ENCODE results near the gene ZNF610. TPM values are rescaled to one million over a fixed set of nuclear protein-coding genes. Genes with fewer than 3 reads are reported as not detected.

The ZNF610 gene
- total RNA-seq, 1 experiment from 2014 or later, result not detected

DNA sequence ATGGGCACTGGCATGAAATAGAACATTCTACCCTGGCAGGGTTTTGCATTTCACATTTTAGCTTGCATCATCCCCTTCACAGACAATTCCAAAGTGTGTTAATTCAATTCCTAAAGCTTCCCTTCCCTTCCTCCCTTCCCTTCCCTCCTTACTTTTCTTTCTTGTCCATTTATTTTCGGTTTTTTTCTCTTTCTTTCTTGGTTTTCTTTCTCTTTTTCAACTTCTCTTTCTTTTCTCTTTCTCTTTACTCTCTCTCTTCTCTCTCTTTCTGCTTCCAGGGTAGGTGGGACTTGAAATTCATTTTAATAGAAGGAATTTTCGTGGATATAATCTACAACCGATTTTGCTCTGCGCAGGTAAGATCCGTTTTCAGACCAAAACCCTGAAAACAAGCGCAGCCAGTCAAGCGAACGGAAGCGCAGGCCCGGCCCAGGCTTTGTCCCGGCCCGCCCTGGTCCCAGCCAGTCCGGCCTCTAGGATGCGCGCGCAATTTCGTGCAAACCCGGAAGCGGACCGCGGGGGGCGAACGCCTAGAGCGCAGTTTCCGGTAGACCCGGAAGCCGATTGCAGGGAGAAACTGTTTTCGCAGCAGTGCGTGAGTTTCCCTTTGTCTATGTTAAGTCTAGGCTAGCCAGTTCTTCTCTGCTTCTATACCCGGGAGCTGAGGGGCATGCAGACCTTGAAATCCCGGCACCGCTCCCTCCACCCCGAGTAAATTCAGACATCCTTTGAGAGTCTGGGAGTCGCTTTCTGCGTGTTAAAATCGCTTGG lies 61.5 kb downstream of the ZNF610 start, which contains the start of gene ZNF528:
ZNF528 (plus strand) TSS at position 540 of the 771 bp plus-strand sequence. CDS start 4,165 bp downstream, outside the sequence.
- TF ChIP-seq, protein P1, sequence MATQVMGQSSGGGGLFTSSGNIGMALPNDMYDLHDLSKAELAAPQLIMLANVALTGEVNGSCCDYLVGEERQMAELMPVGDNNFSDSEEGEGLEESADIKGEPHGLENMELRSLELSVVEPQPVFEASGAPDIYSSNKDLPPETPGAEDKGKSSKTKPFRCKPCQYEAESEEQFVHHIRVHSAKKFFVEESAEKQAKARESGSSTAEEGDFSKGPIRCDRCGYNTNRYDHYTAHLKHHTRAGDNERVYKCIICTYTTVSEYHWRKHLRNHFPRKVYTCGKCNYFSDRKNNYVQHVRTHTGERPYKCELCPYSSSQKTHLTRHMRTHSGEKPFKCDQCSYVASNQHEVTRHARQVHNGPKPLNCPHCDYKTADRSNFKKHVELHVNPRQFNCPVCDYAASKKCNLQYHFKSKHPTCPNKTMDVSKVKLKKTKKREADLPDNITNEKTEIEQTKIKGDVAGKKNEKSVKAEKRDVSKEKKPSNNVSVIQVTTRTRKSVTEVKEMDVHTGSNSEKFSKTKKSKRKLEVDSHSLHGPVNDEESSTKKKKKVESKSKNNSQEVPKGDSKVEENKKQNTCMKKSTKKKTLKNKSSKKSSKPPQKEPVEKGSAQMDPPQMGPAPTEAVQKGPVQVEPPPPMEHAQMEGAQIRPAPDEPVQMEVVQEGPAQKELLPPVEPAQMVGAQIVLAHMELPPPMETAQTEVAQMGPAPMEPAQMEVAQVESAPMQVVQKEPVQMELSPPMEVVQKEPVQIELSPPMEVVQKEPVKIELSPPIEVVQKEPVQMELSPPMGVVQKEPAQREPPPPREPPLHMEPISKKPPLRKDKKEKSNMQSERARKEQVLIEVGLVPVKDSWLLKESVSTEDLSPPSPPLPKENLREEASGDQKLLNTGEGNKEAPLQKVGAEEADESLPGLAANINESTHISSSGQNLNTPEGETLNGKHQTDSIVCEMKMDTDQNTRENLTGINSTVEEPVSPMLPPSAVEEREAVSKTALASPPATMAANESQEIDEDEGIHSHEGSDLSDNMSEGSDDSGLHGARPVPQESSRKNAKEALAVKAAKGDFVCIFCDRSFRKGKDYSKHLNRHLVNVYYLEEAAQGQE (IDR thresholded peaks at IDR 0.05; ENCODE audit: insufficient read depth in 1 of 2, low read depth in 2 of 2, low read length in 1 of 2), result no peak
- TF ChIP-seq SIN3A (IDR thresholded peaks at IDR 0.05; ENCODE audit: borderline replicate concordance, insufficient read depth, low read depth, low read length) (0 out of 2 replicates have a peak, but pooled peaks have one; percentile 50), POLR2AphosphoS5 (IDR thresholded peaks at IDR 0.05; ENCODE audit: low read depth, low read length) (no peak)
- TF ChIP-seq, protein P2, sequence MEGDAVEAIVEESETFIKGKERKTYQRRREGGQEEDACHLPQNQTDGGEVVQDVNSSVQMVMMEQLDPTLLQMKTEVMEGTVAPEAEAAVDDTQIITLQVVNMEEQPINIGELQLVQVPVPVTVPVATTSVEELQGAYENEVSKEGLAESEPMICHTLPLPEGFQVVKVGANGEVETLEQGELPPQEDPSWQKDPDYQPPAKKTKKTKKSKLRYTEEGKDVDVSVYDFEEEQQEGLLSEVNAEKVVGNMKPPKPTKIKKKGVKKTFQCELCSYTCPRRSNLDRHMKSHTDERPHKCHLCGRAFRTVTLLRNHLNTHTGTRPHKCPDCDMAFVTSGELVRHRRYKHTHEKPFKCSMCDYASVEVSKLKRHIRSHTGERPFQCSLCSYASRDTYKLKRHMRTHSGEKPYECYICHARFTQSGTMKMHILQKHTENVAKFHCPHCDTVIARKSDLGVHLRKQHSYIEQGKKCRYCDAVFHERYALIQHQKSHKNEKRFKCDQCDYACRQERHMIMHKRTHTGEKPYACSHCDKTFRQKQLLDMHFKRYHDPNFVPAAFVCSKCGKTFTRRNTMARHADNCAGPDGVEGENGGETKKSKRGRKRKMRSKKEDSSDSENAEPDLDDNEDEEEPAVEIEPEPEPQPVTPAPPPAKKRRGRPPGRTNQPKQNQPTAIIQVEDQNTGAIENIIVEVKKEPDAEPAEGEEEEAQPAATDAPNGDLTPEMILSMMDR (IDR thresholded peaks at IDR 0.05), result no peak
- peak; percentile 100 for ATAC-seq
- H3K4me1 ChIP-seq (ENCODE audit: control insufficient read depth, insufficient read depth, low read length), result no peaks in the 10 kb centered on the region
- in situ Hi-C loops (cut with HindIII; ENCODE audit: low pct_unique_long_range_greater_than_20kb, low sequenced_read_pairs), result no loop called here
- peak; percentile 22 for DNase-seq (ENCODE audit: low read depth, low spot score)
- intact Hi-C loops (cut with micrococcal nuclease; ENCODE audit: unreplicated experiment), result no loop called here
- H3K36me3 ChIP-seq (ENCODE audit: control insufficient read depth, insufficient read depth, low read length), result no peaks in the 10 kb centered on the region
- ChIA-PET CTCF (no interaction called here), POLR2A (no interaction called here)
- H3K9me3 ChIP-seq (ENCODE audit: control insufficient read depth, insufficient read depth, low read depth, low read length), result peaks cover 11% of the 10 kb centered on the region; the same call in 1 of the 2 replicates
- TSS peak; percentile 92 for BruUV-seq (replicated peaks)
- H3K27ac ChIP-seq (ENCODE audit: low read length), result peak within 1 kb of the TSS; percentile 85
- no peaks in the 10 kb centered on the region for H3K27me3 ChIP-seq (ENCODE audit: control insufficient read depth, insufficient read depth, low read length)
- H3K4me3 ChIP-seq (ENCODE audit: low read depth in 2 of 2, low read length in 2 of 2), result peak within 1 kb of the TSS; percentile 63 to 82

DNA sequence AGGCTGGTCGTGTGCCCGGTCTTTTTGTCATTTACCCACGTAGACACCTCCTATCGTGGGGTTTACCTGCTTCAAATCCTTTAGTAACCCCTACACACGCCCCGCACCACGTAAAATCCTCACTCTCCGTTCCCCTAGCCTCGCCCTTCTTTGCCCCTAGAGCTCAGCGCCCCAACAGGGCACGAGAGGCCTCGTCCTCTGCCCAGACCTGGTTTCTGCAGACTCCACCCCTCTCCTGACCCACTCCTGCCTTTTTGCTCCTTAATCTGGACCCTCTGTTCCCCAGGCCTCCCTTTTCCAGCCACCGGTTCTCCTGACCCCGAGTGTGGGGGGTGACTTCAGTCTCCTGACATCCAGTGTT lies 62.0 kb downstream of the ZNF610 start:
- ATAC-seq (peak; percentile 65), DNase-seq (ENCODE audit: low read depth, low spot score) (no peak)
- in situ Hi-C loops (cut with HindIII; ENCODE audit: low pct_unique_long_range_greater_than_20kb, low sequenced_read_pairs), result no loop called here
- ChIA-PET POLR2A (no interaction called here), CTCF (no interaction called here)
- TF ChIP-seq, protein P1 (IDR thresholded peaks at IDR 0.05; ENCODE audit: insufficient read depth in 1 of 2, low read depth in 2 of 2, low read length in 1 of 2), result no peak
- TF ChIP-seq POLR2AphosphoS5 (IDR thresholded peaks at IDR 0.05; ENCODE audit: low read depth, low read length) (no peak), TCF7L2 (IDR thresholded peaks at IDR 0.05; ENCODE audit: low read depth, low read length) (no peak), SIN3A (IDR thresholded peaks at IDR 0.05; ENCODE audit: borderline replicate concordance, insufficient read depth, low read depth, low read length) (no peak)
- TF ChIP-seq, protein P2 (IDR thresholded peaks at IDR 0.05), result no peak
- no TSS peak for BruUV-seq (replicated peaks)
- intact Hi-C loops (cut with micrococcal nuclease; ENCODE audit: unreplicated experiment), result no loop called here
- Histone ChIP-seq H3K27me3 (ENCODE audit: control insufficient read depth, insufficient read depth, low read length) (no peaks in the 10 kb centered on the region), H3K9me3 (ENCODE audit: control insufficient read depth, insufficient read depth, low read depth, low read length) (peaks cover 11% of the 10 kb centered on the region; the same call in 1 of the 2 replicates), H3K4me1 (ENCODE audit: control insufficient read depth, insufficient read depth, low read length) (no peaks in the 10 kb centered on the region), H3K27ac (ENCODE audit: low read length) (peak overlapping the region; percentile 85), H3K4me3 (ENCODE audit: low read depth in 2 of 2, low read length in 2 of 2) (peak overlapping the region; percentile 63 to 82), H3K36me3 (ENCODE audit: control insufficient read depth, insufficient read depth, low read length) (no peaks in the 10 kb centered on the region)

Data from Panc1 (cell line).